Prostate gland (tissue), 2 donors: ENCODE measurements around the gene SHISAL2B.

Experiments
- POLR2A ChIP-seq: fragments of 450-650 bp; IDR thresholded peaks from one replicate; pipeline ENCODE4 v1.6.1; 2016; ENCODE audit warnings: antibody characterized with exemption, mild to moderate bottlenecking
- POLR2AphosphoS5 ChIP-seq: sonication (generic); formaldehyde crosslinking; IDR thresholded peaks from one replicate; pipeline ENCODE4 v1.6.1; 2017; ENCODE audit warnings: antibody characterized with exemption
- TF ChIP-seq, protein P1 (sequence below), 4 experiments: fragments of 200-600 bp in 2 of 4; fragments of 450-650 bp in 2 of 4; sonication (generic) in 2 of 4; IDR thresholded peaks; 1 replicate in 3 of 4; 2 replicates in 1 of 4; pipeline ENCODE4 v1.5.1; 2016 to 2019; ENCODE audit warnings: antibody characterized with exemption in 4 of 4, mild to moderate bottlenecking in 2 of 4, moderate library complexity in 2 of 4

DNA sequence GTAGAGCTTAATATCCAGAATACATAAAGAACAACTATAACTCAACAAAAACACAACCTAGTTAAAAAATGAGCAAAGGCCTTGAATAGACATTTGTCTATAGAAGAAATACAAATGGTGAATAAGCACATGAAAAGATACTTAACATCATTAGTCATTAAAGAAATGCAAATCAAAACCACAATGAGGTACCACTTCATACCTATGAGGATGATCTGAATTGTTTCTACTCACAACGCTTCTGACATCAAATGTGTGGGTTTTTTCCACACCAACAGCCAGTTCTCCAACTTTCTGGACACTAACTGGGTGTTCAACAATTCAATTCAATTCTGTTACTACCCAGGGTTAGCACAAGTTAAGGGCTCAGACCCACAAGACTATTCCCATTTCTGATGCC lies 56.1 kb downstream of the SHISAL2B start:
- TF ChIP-seq, protein P1, sequence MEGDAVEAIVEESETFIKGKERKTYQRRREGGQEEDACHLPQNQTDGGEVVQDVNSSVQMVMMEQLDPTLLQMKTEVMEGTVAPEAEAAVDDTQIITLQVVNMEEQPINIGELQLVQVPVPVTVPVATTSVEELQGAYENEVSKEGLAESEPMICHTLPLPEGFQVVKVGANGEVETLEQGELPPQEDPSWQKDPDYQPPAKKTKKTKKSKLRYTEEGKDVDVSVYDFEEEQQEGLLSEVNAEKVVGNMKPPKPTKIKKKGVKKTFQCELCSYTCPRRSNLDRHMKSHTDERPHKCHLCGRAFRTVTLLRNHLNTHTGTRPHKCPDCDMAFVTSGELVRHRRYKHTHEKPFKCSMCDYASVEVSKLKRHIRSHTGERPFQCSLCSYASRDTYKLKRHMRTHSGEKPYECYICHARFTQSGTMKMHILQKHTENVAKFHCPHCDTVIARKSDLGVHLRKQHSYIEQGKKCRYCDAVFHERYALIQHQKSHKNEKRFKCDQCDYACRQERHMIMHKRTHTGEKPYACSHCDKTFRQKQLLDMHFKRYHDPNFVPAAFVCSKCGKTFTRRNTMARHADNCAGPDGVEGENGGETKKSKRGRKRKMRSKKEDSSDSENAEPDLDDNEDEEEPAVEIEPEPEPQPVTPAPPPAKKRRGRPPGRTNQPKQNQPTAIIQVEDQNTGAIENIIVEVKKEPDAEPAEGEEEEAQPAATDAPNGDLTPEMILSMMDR (IDR thresholded peaks at IDR 0.05): no peak
- no peak for TF ChIP-seq POLR2A
- TF ChIP-seq POLR2AphosphoS5: no peak
